ENCODE results near the gene CLNK. TPM values are rescaled to one million over a fixed set of nuclear protein-coding genes. Genes with fewer than 3 reads are reported as not detected.

Gene CLNK
- total RNA-seq, 1 donor from 2014 or later: 0.35 TPM

GRCh38 chr4:10662937-10663336 lies 21.6 kb downstream of the CLNK start:
- H3K27me3 ChIP-seq: no peaks in the 10 kb centered on the region

GRCh38 chr4:10661047-10661446 lies 23.5 kb downstream of the CLNK start:
- H3K9me3 ChIP-seq: no peaks in the 10 kb centered on the region
- no peak for TF ChIP-seq CTCF (IDR thresholded peaks at IDR 0.05)
- H3K27me3 ChIP-seq: no peaks in the 10 kb centered on the region
- H3K4me3 ChIP-seq: no peak overlapping the region
- H3K27ac ChIP-seq: no peak overlapping the region
- DNase-seq: no peak
- no peaks in the 10 kb centered on the region for H3K4me1 ChIP-seq
- no peaks in the 10 kb centered on the region for H3K36me3 ChIP-seq
- intact Hi-C loops (cut with DNase I): no loop called here
- no peak for ATAC-seq

More at GRCh38 chr4:10662937-10663336, 21.6 kb downstream of the CLNK start:
- intact Hi-C loops (cut with DNase I): no loop called here
- DNase-seq (no peak), ATAC-seq (no peak)
- H3K27ac ChIP-seq: no peak overlapping the region
- no peaks in the 10 kb centered on the region for H3K36me3 ChIP-seq
- no peak overlapping the region for H3K4me3 ChIP-seq
- no peaks in the 10 kb centered on the region for H3K9me3 ChIP-seq
- TF ChIP-seq CTCF (IDR thresholded peaks at IDR 0.05): no peak
- no peaks in the 10 kb centered on the region for H3K4me1 ChIP-seq

- no peak for DNase-seq
- Histone ChIP-seq H3K4me3 (no peak overlapping the region), H3K27ac (no peak overlapping the region), H3K9me3 (no peaks in the 10 kb centered on the region), H3K4me1 (no peaks in the 10 kb centered on the region), H3K27me3 (no peaks in the 10 kb centered on the region), H3K36me3 (no peaks in the 10 kb centered on the region)
- no peak for ATAC-seq
- no peak for TF ChIP-seq CTCF (IDR thresholded peaks at IDR 0.05)
- intact Hi-C loops (cut with DNase I): no loop called here
Measured at GRCh38 chr4:10659251-10659650, 25.3 kb downstream of the CLNK start.

GRCh38 chr4:10656988-10657387 lies 27.6 kb downstream of the CLNK start:
- no peak for ATAC-seq
- H3K9me3 ChIP-seq: no peaks in the 10 kb centered on the region
- no peak overlapping the region for H3K4me3 ChIP-seq
- no peak for TF ChIP-seq CTCF (IDR thresholded peaks at IDR 0.05)
- no peaks in the 10 kb centered on the region for H3K36me3 ChIP-seq
- H3K4me1 ChIP-seq: no peaks in the 10 kb centered on the region
- no peak for DNase-seq
- intact Hi-C loops (cut with DNase I): no loop called here
- H3K27ac ChIP-seq: no peak overlapping the region
- no peaks in the 10 kb centered on the region for H3K27me3 ChIP-seq

GRCh38 chr4:10656420-10656819 lies 28.1 kb downstream of the CLNK start:
- H3K36me3 ChIP-seq: no peaks in the 10 kb centered on the region
- intact Hi-C loops (cut with DNase I): no loop called here
- no peaks in the 10 kb centered on the region for H3K9me3 ChIP-seq
- H3K27me3 ChIP-seq: no peaks in the 10 kb centered on the region
- ATAC-seq: no peak
- no peak overlapping the region for H3K4me3 ChIP-seq
- TF ChIP-seq CTCF (IDR thresholded peaks at IDR 0.05): no peak
- no peak overlapping the region for H3K27ac ChIP-seq
- H3K4me1 ChIP-seq: no peaks in the 10 kb centered on the region
- DNase-seq: no peak

GRCh38 chr4:10655968-10656367 lies 28.6 kb downstream of the CLNK start:
- no peaks in the 10 kb centered on the region for H3K36me3 ChIP-seq

More at GRCh38 chr4:10655968-10656367, 28.6 kb downstream of the CLNK start:
- intact Hi-C loops (cut with DNase I): no loop called here
- Histone ChIP-seq H3K9me3 (no peaks in the 10 kb centered on the region), H3K4me3 (no peak overlapping the region), H3K27ac (no peak overlapping the region), H3K27me3 (no peaks in the 10 kb centered on the region), H3K4me1 (no peaks in the 10 kb centered on the region)
- ATAC-seq (no peak), DNase-seq (no peak)
- no peak for TF ChIP-seq CTCF (IDR thresholded peaks at IDR 0.05)

Data from upper lobe of right lung (tissue), 1 donor.